DOHH2 (cell line): Measurements from ENCODE around the gene LRRC27.

Experiments
- H3F3A ChIP-seq: fragments of 200-600 bp; sonication (generic), shearing (Covaris generic); 2 replicates; pipeline ENCODE4 v1.6.0; 2016; ENCODE audit warnings: antibody characterized with exemption, mild to moderate bottlenecking; ENCODE audit not compliant: control insufficient read depth, insufficient read depth
- H3K27ac ChIP-seq: fragments of 200-600 bp; sonication (generic); 2 replicates; pipeline ENCODE4 v1.5.1; 2014; ENCODE audit warnings: low read depth, mild to moderate bottlenecking, low read length, moderate library complexity
- H3K27me3 ChIP-seq: fragments of 200-600 bp; sonication (generic); 2 replicates; pipeline ENCODE4 v1.6.1; 2014; ENCODE audit warnings: mild to moderate bottlenecking, low read length, mixed read lengths; ENCODE audit not compliant: control insufficient read depth
- H3K36me3 ChIP-seq: fragments of 200-600 bp; sonication (generic); 2 replicates; pipeline ENCODE4 v1.6.1; 2014; ENCODE audit warnings: mild to moderate bottlenecking, low read length, moderate library complexity, mixed read lengths; ENCODE audit not compliant: control insufficient read depth
- H3K4me1 ChIP-seq: fragments of 200-600 bp; sonication (generic); 2 replicates; pipeline ENCODE4 v1.6.1; 2014; ENCODE audit warnings: mild to moderate bottlenecking, low read length, mixed read lengths; ENCODE audit not compliant: control insufficient read depth
- H3K4me2 ChIP-seq: fragments of 200-600 bp; sonication (generic); 2 replicates; pipeline ENCODE4 v1.6.0; 2014; ENCODE audit warnings: mild to moderate bottlenecking, low read length, moderate library complexity
- H3K4me3 ChIP-seq: fragments of 200-600 bp; sonication (generic); 2 replicates; pipeline ENCODE4 v1.5.1; 2014; ENCODE audit warnings: mild to moderate bottlenecking, low read length, mixed read lengths
- H3K79me2 ChIP-seq: fragments of 200-600 bp; sonication (generic); 2 replicates; pipeline ENCODE4 v1.6.1; 2014; ENCODE audit warnings: mild to moderate bottlenecking, low read length, mixed read lengths; ENCODE audit not compliant: control insufficient read depth
- H3K9me2 ChIP-seq: fragments of 200-600 bp; sonication (generic); replicated peaks from 2 replicates; pipeline ENCODE4 v1.6.1; 2014; ENCODE audit warnings: mild to moderate bottlenecking, low read length, mixed read lengths; ENCODE audit not compliant: control insufficient read depth
- H3K9me3 ChIP-seq: fragments of 200-600 bp; sonication (generic); 2 replicates; pipeline ENCODE4 v1.6.1; 2014; ENCODE audit warnings: antibody characterized with exemption, low read length, mixed read lengths; ENCODE audit not compliant: control insufficient read depth, insufficient read depth
- H4K20me1 ChIP-seq: fragments of 200-600 bp; sonication (generic); 2 replicates; pipeline ENCODE4 v1.6.0; 2014; ENCODE audit warnings: low read depth, mild to moderate bottlenecking, antibody characterized with exemption, low read length, moderate library complexity; ENCODE audit not compliant: control insufficient read depth, insufficient read depth
- EZH2phosphoT487 ChIP-seq: fragments of 200-600 bp; sonication (generic); IDR thresholded peaks from 2 replicates; pipeline ENCODE4 v1.6.1; 2017; ENCODE audit warnings: borderline replicate concordance, mild to moderate bottlenecking, antibody characterized with exemption, low read length, moderate library complexity, mixed read lengths
- TF ChIP-seq, protein P1 (sequence below): fragments of 200-600 bp; sonication (generic); IDR thresholded peaks from one replicate; pipeline ENCODE4 v1.5.1; 2014; ENCODE audit warnings: antibody characterized with exemption, mild to moderate bottlenecking, low read depth, low read length; ENCODE audit not compliant: poor library complexity, severe bottlenecking

LRRC27 gene

DNA sequence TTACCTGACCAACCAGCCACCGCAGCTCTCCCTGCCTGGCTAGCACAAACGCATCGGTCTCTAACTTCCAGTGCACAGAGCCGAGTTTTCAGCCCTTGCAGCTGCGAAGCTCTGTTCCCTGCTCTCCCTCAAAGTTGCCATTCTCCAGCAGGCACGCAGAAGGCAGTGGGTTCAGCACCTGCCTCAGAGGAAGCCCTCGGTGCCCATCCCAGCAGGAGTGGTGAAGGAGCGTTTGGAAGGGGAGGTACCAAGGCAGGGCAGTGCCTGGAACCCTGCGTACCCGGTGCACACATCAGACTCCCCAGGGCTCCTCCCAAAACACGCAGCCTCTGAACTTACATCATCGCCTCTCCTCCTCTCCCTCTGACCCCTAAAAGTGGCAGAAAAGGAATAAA lies 22.5 kb upstream of the LRRC27 start:
- no peaks in the 10 kb centered on the region for H3K4me1 ChIP-seq
- H3K36me3 ChIP-seq: no peaks in the 10 kb centered on the region
- H3K79me2 ChIP-seq: no peaks in the 10 kb centered on the region
- H4K20me1 ChIP-seq: no peaks in the 10 kb centered on the region
- no peak for TF ChIP-seq EZH2phosphoT487
- TF ChIP-seq, protein P1, sequence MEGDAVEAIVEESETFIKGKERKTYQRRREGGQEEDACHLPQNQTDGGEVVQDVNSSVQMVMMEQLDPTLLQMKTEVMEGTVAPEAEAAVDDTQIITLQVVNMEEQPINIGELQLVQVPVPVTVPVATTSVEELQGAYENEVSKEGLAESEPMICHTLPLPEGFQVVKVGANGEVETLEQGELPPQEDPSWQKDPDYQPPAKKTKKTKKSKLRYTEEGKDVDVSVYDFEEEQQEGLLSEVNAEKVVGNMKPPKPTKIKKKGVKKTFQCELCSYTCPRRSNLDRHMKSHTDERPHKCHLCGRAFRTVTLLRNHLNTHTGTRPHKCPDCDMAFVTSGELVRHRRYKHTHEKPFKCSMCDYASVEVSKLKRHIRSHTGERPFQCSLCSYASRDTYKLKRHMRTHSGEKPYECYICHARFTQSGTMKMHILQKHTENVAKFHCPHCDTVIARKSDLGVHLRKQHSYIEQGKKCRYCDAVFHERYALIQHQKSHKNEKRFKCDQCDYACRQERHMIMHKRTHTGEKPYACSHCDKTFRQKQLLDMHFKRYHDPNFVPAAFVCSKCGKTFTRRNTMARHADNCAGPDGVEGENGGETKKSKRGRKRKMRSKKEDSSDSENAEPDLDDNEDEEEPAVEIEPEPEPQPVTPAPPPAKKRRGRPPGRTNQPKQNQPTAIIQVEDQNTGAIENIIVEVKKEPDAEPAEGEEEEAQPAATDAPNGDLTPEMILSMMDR: no peak
- no peak overlapping the region for H3K4me3 ChIP-seq
- H3K27ac ChIP-seq: no peak overlapping the region
- no peaks in the 10 kb centered on the region for H3K9me2 ChIP-seq
- no peak overlapping the region for H3K4me2 ChIP-seq
- H3F3A ChIP-seq: no peaks in the 10 kb centered on the region
- H3K27me3 ChIP-seq: peaks cover 26% of the 10 kb centered on the region
- no peaks in the 10 kb centered on the region for H3K9me3 ChIP-seq

DNA sequence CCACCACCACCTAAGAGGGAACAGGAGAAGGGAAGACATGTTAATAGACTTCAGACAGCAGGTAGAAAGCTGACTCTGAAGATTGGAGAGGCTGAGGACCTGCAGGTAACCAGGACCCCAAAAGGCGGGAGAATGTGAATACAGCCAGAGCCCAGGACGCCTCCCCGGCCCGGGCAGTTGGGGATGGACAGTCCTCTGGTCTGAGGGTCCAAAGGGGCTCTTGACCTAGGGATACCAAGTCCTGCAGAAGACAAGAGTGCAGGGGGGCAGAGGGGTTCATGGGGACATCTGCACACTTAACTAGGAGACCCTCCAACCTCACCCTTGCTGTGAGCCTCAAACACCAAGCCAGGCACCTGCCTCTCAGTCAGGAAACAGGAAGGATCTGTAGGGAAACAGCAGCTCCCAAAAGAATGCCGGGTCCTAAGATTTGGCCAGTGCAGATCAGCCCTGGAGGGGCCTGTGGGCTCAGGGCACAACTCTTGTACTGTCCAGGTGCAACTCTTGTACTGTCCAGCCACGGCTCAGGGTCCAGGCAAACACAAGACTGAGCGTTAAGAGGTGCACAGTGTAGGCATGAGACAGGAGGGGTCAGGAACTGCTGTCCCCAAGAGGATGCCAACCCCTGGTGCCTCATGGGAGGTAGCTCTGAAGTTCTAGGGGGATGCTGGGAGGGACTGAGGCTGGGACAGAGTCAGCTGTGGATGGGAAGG lies 22.0 kb upstream of the LRRC27 start:
- no peak overlapping the region for H3K27ac ChIP-seq
- H3K4me2 ChIP-seq: no peak overlapping the region

DNA sequence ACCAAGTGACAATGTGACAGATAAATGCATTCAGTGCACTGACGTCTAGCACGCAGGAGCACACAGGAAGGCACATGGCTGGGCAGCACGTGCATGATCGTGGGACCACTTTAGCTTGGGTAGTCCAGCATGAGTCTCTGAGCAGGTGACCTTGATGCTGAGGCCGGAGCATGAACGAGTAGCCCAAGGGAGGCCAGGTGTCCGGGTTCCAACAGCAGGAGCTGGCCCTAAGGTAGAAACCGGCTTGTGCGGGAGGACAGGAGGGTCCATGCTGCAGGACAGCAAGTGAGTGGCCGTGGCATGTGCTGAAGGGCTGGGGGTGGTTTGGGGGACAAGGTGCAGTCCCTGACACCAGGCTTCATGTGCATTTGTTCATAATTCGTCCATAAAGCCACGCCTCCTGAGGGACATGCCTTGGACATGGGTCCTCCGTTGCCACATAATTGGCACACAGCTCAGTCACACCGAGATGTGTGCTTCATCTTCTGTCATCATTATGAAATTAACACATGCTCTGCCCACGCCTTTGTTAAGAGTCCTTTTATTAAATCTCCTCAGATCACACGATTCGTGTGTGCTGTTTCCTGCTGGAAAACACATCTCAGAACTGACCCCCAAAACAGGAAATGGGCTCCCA lies 21.2 kb upstream of the LRRC27 start:
- no peak overlapping the region for H3K27ac ChIP-seq
- H3K36me3 ChIP-seq: no peaks in the 10 kb centered on the region
- no peaks in the 10 kb centered on the region for H3K9me2 ChIP-seq
- H3F3A ChIP-seq: no peaks in the 10 kb centered on the region
- H3K9me3 ChIP-seq: no peaks in the 10 kb centered on the region
- H4K20me1 ChIP-seq: no peaks in the 10 kb centered on the region
- H3K4me3 ChIP-seq: no peak overlapping the region
- no peak overlapping the region for H3K4me2 ChIP-seq
- no peaks in the 10 kb centered on the region for H3K79me2 ChIP-seq
- peaks cover 22% of the 10 kb centered on the region for H3K27me3 ChIP-seq
- TF ChIP-seq, protein P1: no peak
- no peak for TF ChIP-seq EZH2phosphoT487
- no peaks in the 10 kb centered on the region for H3K4me1 ChIP-seq

More for the DNA sequence above, 22.0 kb upstream of the LRRC27 start:
- TF ChIP-seq, protein P1: no peak
- TF ChIP-seq EZH2phosphoT487: no peak
- Histone ChIP-seq H4K20me1 (no peaks in the 10 kb centered on the region), H3F3A (no peaks in the 10 kb centered on the region), H3K36me3 (no peaks in the 10 kb centered on the region), H3K9me3 (no peaks in the 10 kb centered on the region), H3K27me3 (peaks cover 26% of the 10 kb centered on the region), H3K4me3 (no peak overlapping the region), H3K4me1 (no peaks in the 10 kb centered on the region), H3K79me2 (no peaks in the 10 kb centered on the region), H3K9me2 (no peaks in the 10 kb centered on the region)
